Neuronal stem cell (in vitro differentiated cells): Measurements from ENCODE around the gene PKIB.

Source experiments
- DNase-seq: peaks from one replicate; pipeline ENCODE4 v3.0.0-alpha.2; 2013; ENCODE audit warnings: low spot score
- H2AFZ ChIP-seq: one replicate; pipeline ENCODE4 v1.6.1; 2013; ENCODE audit warnings: mild to moderate bottlenecking, low read length, inconsistent platforms
- H2AK5ac ChIP-seq: 2 replicates; pipeline ENCODE4 v1.6.1; 2013; ENCODE audit warnings: low read depth, mild to moderate bottlenecking, inconsistent platforms, low read length, moderate library complexity, mixed read lengths
- H2BK120ac ChIP-seq: 2 replicates; pipeline ENCODE4 v1.6.1; 2013; ENCODE audit warnings: low read depth, mild to moderate bottlenecking, inconsistent platforms, low read length, moderate library complexity, mixed read lengths
- H2BK12ac ChIP-seq: one replicate; pipeline ENCODE4 v1.6.1; 2013; ENCODE audit warnings: low read length, inconsistent platforms
- H2BK15ac ChIP-seq: 2 replicates; pipeline ENCODE4 v1.6.1; 2013; ENCODE audit warnings: mild to moderate bottlenecking, low read length, inconsistent platforms, mixed read lengths
- H2BK5ac ChIP-seq: one replicate; pipeline ENCODE4 v1.6.1; 2013; ENCODE audit warnings: inconsistent platforms, mild to moderate bottlenecking, low read length, moderate library complexity
- H3K14ac ChIP-seq: one replicate; pipeline ENCODE4 v1.6.1; 2013; ENCODE audit warnings: low read length, inconsistent platforms
- H3K18ac ChIP-seq: 2 replicates; pipeline ENCODE4 v1.6.1; 2013; ENCODE audit warnings: low read length, inconsistent platforms
- H3K23ac ChIP-seq: 2 replicates; pipeline ENCODE4 v1.6.1; 2013; ENCODE audit warnings: low read depth, mild to moderate bottlenecking, mixed read lengths, low read length, inconsistent platforms; ENCODE audit not compliant: poor library complexity
- H3K27ac ChIP-seq: replicated peaks from 3 replicates; pipeline ENCODE4 v1.5.1; 2013; ENCODE audit warnings: low read length, inconsistent platforms
- H3K27me3 ChIP-seq, 3 experiments: 2 replicates each; pipeline ENCODE4 v1.6.1; 2013; ENCODE audit warnings: low read length in 3 of 3, mild to moderate bottlenecking in 2 of 3, inconsistent platforms in 1 of 3, low read depth in 1 of 3, mixed read lengths in 1 of 3, moderate library complexity in 1 of 3; ENCODE audit not compliant: control insufficient read depth in 3 of 3, insufficient read depth in 3 of 3
- H3K36me3 ChIP-seq, 2 donors: replicated peaks in 1 of 2; 2 replicates each; pipeline ENCODE4 v1.6.1; 2013; ENCODE audit warnings: low read length in 2 of 2; ENCODE audit not compliant: control insufficient read depth in 2 of 2, insufficient read depth in 2 of 2
- H3K4ac ChIP-seq: 2 replicates; pipeline ENCODE4 v1.6.1; 2013; ENCODE audit warnings: inconsistent platforms, mild to moderate bottlenecking, low read length, moderate library complexity
- H3K4me1 ChIP-seq, 2 donors: 1 replicate in 1 of 2; 2 replicates in 1 of 2; pipeline ENCODE4 v1.6.1; 2013; ENCODE audit warnings: low read length in 2 of 2, low read depth in 1 of 2; ENCODE audit not compliant: control insufficient read depth in 2 of 2, insufficient read depth in 1 of 2
- H3K4me2 ChIP-seq: one replicate; pipeline ENCODE4 v1.6.1; 2013; ENCODE audit warnings: mild to moderate bottlenecking, low read length, inconsistent platforms; ENCODE audit not compliant: insufficient read depth, poor library complexity, severe bottlenecking
- H3K4me3 ChIP-seq, 2 donors: 2 replicates each; pipeline ENCODE4 v1.5.1; 2013; ENCODE audit warnings: low read length in 2 of 2, mild to moderate bottlenecking in 2 of 2, inconsistent platforms in 1 of 2, moderate library complexity in 1 of 2
- H3K79me1 ChIP-seq: one replicate; pipeline ENCODE4 v1.6.1; 2013; ENCODE audit warnings: low read depth, mild to moderate bottlenecking, inconsistent platforms, low read length, moderate library complexity
- H3K9ac ChIP-seq: one replicate; pipeline ENCODE4 v1.6.1; 2013; ENCODE audit warnings: mild to moderate bottlenecking, low read depth, low read length, inconsistent platforms; ENCODE audit not compliant: poor library complexity
- H3K9me3 ChIP-seq, 2 donors: replicated peaks in 1 of 2; 2 replicates each; pipeline versions ENCODE3 to v1.6.1; 2013; ENCODE audit warnings: low read length in 2 of 2, mild to moderate bottlenecking in 2 of 2, inconsistent platforms in 1 of 2, low read depth in 1 of 2, mixed read lengths in 1 of 2, moderate library complexity in 1 of 2; ENCODE audit not compliant: control insufficient read depth in 2 of 2, insufficient read depth in 1 of 2
- H4K8ac ChIP-seq: one replicate; pipeline ENCODE4 v1.6.1; 2013; ENCODE audit warnings: low read depth, mild to moderate bottlenecking, inconsistent platforms, low read length, moderate library complexity
- H4K91ac ChIP-seq: one replicate; pipeline ENCODE4 v1.6.1; 2013; ENCODE audit warnings: low read length, low read depth, mild to moderate bottlenecking, inconsistent platforms; ENCODE audit not compliant: poor library complexity
- WGBS, 2 donors: extraction: QIAGEN DNeasy Blood & Tissue Kit; methylation state at CpG; one replicate each; pipeline ENCODE4 v1.1.7; 2013; ENCODE audit warnings: missing lambda C conversion rate in 2 of 2, mixed read lengths in 1 of 2; ENCODE audit not compliant: insufficient read length in 2 of 2, insufficient replicate concordance in 1 of 2; ENCODE audit errors: extremely low coverage in 2 of 2; 5-methylcytosine and 5-hydroxymethylcytosine counted together

Gene PKIB

DNA sequence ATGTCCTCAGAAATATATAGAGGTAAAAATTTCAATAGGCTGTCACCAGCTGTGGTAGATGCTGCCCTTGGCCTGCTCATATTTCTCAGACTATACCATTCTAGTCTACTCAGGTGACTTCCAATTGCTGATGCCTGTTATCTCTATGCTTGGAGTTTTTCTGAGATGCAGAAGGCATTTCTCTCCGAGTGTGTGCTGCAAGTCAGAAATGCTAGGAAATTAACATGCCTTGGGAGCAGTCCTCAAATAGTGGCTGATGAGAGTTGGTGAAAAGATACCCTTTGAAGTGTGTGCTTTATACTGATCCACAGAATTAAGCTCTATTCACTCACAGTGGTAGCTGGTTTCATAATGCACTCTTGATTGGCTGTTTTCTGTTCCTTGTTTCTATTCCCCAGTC lies 43.2 kb upstream of the PKIB start:
- no peaks in the 10 kb centered on the region for H3K27me3 ChIP-seq
- no peak overlapping the region for H3K27ac ChIP-seq
- no peak overlapping the region for H2BK15ac ChIP-seq
- no CpG with 5 or more reads among the region's 1 CpG for WGBS, 2 donors
- no peak overlapping the region for H2BK5ac ChIP-seq
- H3K4ac ChIP-seq: no peak overlapping the region
- no peak for DNase-seq
- no peaks in the 10 kb centered on the region for H3K4me1 ChIP-seq
- H3K4me2 ChIP-seq: no peak overlapping the region
- H3K9me3 ChIP-seq: no peaks in the 10 kb centered on the region
- no peak overlapping the region for H3K9ac ChIP-seq
- no peak overlapping the region for H2BK120ac ChIP-seq
- no peak overlapping the region for H2BK12ac ChIP-seq
- no peaks in the 10 kb centered on the region for H3K36me3 ChIP-seq
- H3K4me3 ChIP-seq: no peak overlapping the region
- H3K23ac ChIP-seq: no peak overlapping the region
- H4K8ac ChIP-seq: no peak overlapping the region
- no peak overlapping the region for H3K18ac ChIP-seq
- H3K79me1 ChIP-seq: no peaks in the 10 kb centered on the region
- H2AFZ ChIP-seq: no peak overlapping the region
- H3K14ac ChIP-seq: no peak overlapping the region
- no peak overlapping the region for H4K91ac ChIP-seq
- no peak overlapping the region for H2AK5ac ChIP-seq

DNA sequence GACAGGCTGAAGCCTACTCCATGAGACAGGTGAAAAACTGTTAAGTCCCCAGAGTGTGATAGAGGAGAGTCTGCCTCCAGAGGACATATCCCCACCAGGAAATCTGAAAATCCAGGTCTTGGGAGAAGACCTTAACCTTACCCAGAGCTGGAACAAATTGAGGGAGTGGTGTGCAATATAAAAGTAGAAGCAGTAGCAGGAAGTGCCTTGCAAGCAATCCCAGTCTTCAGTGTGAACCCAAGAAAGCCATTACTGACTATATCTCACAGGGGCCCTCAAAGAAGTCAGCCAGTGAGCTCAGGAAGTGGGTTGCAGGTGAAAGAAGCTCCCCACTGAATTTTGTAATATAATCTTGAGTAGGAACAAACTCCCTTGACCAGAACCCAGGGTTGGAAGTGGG lies 41.9 kb upstream of the PKIB start:
- Histone ChIP-seq H3K23ac (no peak overlapping the region), H3K4me2 (no peak overlapping the region), H3K79me1 (no peaks in the 10 kb centered on the region), H2BK15ac (no peak overlapping the region), H3K9me3 (no peaks in the 10 kb centered on the region), H4K8ac (no peak overlapping the region), H2BK12ac (no peak overlapping the region), H2BK5ac (no peak overlapping the region), H2AFZ (no peak overlapping the region), H4K91ac (no peak overlapping the region), H3K9ac (no peak overlapping the region), H3K18ac (no peak overlapping the region), H3K27ac (no peak overlapping the region), H3K4me3 (no peak overlapping the region), H3K14ac (no peak overlapping the region), H2BK120ac (no peak overlapping the region), H3K4ac (no peak overlapping the region), H3K36me3 (no peaks in the 10 kb centered on the region), H3K4me1 (no peaks in the 10 kb centered on the region), H2AK5ac (no peak overlapping the region), H3K27me3 (no peaks in the 10 kb centered on the region)
- DNase-seq: no peak

DNA sequence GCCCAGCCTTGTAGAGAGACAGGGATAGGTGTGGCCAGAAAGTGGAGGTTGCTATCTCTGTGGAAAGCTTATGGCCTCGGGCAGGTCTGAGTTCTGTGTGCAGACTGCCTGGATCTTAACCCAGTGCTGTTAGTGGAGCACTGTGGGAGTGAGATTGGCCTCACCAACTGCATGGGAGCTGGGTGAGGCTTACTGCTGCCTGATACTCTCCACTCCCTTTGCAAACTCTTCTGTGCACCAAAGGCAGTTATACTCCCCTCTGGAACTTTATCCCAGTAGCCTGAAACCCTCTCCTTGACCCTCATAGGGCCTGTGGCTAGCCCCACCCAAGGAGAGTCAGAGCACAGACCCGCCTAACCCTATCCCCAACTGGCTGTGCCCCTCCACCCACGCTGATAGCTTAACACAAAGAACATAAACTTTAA lies 41.4 kb upstream of the PKIB start:
- Histone ChIP-seq H3K36me3 (no peaks in the 10 kb centered on the region), H3K18ac (no peak overlapping the region), H3K4me3 (no peak overlapping the region), H3K14ac (no peak overlapping the region), H2BK12ac (no peak overlapping the region), H2BK5ac (no peak overlapping the region), H3K4ac (no peak overlapping the region), H3K23ac (no peak overlapping the region), H2AK5ac (no peak overlapping the region), H4K8ac (no peak overlapping the region), H3K9ac (no peak overlapping the region), H3K79me1 (no peaks in the 10 kb centered on the region), H2BK120ac (no peak overlapping the region), H2AFZ (no peak overlapping the region), H3K4me2 (no peak overlapping the region), H3K27me3 (no peaks in the 10 kb centered on the region), H3K27ac (no peak overlapping the region), H3K9me3 (no peaks in the 10 kb centered on the region), H3K4me1 (no peaks in the 10 kb centered on the region), H2BK15ac (no peak overlapping the region), H4K91ac (no peak overlapping the region)
- no CpG with 5 or more reads among the region's 3 CpGs for WGBS, 2 donors
- no peak for DNase-seq

DNA sequence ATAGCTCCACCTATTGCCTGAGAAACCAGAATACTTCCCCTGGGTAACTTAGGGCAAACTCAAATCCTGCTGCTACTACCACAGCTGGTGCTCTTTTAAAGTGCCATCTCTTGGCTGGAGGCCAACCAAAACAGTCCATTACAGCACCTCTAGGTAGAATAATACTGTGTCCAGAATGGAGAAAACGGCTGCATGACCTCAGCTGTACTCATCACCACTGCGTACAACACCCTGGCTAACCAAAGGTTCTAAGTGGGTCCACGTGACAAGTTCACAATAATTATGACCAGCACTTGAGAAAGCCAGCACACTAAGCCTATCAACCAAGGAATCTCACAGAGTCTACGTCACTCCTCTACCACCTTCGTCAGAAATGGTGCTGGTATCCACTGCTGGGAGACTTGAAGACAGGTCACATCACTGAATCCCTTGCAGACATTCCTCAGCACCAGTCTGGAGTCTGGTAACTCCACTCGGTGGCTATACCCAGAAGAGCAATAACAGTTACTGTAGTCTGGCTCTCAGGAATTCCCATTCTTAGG lies 40.9 kb upstream of the PKIB start:
- Histone ChIP-seq H3K9me3 (no peaks in the 10 kb centered on the region), H2BK12ac (no peak overlapping the region), H3K4me1 (no peaks in the 10 kb centered on the region), H4K8ac (no peak overlapping the region), H3K79me1 (no peaks in the 10 kb centered on the region), H3K36me3 (no peaks in the 10 kb centered on the region), H3K4ac (no peak overlapping the region), H4K91ac (no peak overlapping the region), H3K18ac (no peak overlapping the region), H2AK5ac (no peak overlapping the region), H2BK15ac (no peak overlapping the region), H3K9ac (no peak overlapping the region), H3K4me3 (no peak overlapping the region), H2BK120ac (no peak overlapping the region), H3K27ac (no peak overlapping the region), H3K27me3 (no peaks in the 10 kb centered on the region), H3K14ac (no peak overlapping the region), H2BK5ac (no peak overlapping the region), H3K4me2 (no peak overlapping the region), H2AFZ (no peak overlapping the region), H3K23ac (no peak overlapping the region)
- no peak for DNase-seq
- no CpG with 5 or more reads among the region's 6 CpGs for WGBS, 2 donors
